Measurements from ENCODE around the gene CLN6. TPM values are rescaled to one million over a fixed set of nuclear protein-coding genes. Genes with fewer than 3 reads are reported as not detected.

CLN6 gene
- total RNA-seq, 1 donor from 2014 or later = 43.0 TPM

DNA sequence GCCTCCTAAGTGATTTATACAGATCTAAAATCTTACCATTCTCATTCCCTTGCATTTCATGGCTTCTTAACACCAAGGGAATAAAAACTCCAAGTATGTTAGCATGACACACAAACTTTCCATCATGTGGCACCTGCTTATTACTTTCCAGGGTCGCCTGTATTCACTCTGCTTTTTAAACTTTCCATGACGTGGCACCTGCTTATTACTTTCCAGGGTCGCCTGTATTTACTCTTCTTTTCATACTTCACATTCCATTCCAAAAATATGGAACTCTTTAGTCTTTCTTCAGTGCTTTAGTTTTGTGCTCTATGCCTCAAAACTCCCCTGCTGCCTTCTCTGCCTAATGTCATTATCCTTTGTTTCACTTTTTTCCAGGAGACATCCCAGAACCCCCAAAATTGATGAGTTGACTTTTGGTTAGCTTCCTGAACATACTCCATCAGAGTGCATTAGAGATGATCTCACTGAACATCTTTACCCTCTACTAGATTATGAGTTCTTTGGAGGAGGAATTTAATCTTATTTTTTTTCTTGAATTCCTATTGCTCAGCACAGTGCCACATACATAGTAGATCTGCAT, 71.4 kb downstream of the CLN6 start:
- Mint-ChIP-seq H3K36me3 (peaks cover 34% of the 10 kb centered on the region), H3K27ac (no peak overlapping the region)
- no peak for DNase-seq (ENCODE audit: extremely low spot score, unreplicated experiment)

DNA sequence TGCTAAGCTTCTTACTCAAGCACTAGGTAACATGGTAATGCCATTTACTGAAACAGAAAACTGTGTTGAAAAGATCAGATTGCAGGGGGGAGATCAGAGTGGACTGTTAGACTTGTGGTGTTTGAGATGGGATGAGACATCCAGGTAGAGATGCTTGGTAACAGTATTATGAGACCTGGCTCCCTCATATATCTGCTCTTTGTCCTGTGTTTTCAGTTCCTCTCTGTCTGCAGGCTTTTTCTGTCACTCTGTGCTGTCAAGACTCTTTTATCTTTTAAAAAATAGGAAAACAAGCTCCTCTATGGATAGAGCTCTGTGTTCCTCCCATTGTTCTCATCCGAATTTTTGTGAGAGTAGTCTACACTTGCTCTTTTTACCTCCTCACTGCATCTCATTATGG, 72.5 kb downstream of the CLN6 start:
- Mint-ChIP-seq H3K27ac (no peak overlapping the region), H3K4me1 (ENCODE audit: unreplicated experiment) (peaks cover 19% of the 10 kb centered on the region), H3K36me3 (peaks cover 31% of the 10 kb centered on the region), H3K4me3 (no peak overlapping the region), H3K27me3 (no peaks in the 10 kb centered on the region), H3K9me3 (no peaks in the 10 kb centered on the region)
- TF ChIP-seq, protein P1, sequence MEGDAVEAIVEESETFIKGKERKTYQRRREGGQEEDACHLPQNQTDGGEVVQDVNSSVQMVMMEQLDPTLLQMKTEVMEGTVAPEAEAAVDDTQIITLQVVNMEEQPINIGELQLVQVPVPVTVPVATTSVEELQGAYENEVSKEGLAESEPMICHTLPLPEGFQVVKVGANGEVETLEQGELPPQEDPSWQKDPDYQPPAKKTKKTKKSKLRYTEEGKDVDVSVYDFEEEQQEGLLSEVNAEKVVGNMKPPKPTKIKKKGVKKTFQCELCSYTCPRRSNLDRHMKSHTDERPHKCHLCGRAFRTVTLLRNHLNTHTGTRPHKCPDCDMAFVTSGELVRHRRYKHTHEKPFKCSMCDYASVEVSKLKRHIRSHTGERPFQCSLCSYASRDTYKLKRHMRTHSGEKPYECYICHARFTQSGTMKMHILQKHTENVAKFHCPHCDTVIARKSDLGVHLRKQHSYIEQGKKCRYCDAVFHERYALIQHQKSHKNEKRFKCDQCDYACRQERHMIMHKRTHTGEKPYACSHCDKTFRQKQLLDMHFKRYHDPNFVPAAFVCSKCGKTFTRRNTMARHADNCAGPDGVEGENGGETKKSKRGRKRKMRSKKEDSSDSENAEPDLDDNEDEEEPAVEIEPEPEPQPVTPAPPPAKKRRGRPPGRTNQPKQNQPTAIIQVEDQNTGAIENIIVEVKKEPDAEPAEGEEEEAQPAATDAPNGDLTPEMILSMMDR (conservative IDR thresholded peaks at IDR 0.05) = no peak
- DNase-seq (ENCODE audit: extremely low spot score, unreplicated experiment) = no peak

More for the DNA sequence above, 71.4 kb downstream of the CLN6 start:
- Mint-ChIP-seq H3K27me3 (no peaks in the 10 kb centered on the region), H3K4me3 (no peak overlapping the region), H3K9me3 (no peaks in the 10 kb centered on the region), H3K4me1 (ENCODE audit: unreplicated experiment) (peaks cover 13% of the 10 kb centered on the region)
- TF ChIP-seq, protein P1 (conservative IDR thresholded peaks at IDR 0.05) = no peak

Other genes with a start within 250 kb of the CLN6 start
- gene PIAS1, start 175.4 kb downstream of the CLN6 start, total RNA-seq (ENCODE audit: low replicate concordance) = 56.2 and 67.2 TPM in 2 replicates
- 8.9 and 9.4 TPM in 2 replicates for gene CALML4, start 24.4 kb downstream of the CLN6 start, total RNA-seq (ENCODE audit: low replicate concordance)
- 54.2 and 63.1 TPM in 2 replicates for gene FEM1B, start 48.0 kb upstream of the CLN6 start, total RNA-seq (ENCODE audit: low replicate concordance)
- 0.26 and 0.92 TPM in 2 replicates for gene ITGA11, start 202.4 kb upstream of the CLN6 start, total RNA-seq (ENCODE audit: low replicate concordance)